Mesenchymal stem cell (in vitro differentiated cells and primary cell): Measurements from ENCODE around the gene NUTM2B.
"Not testable (repeated sequence)": the region's sequence is repeated elsewhere in the genome, so short reads cannot be mapped to it uniquely, and the experiment has no call there.

ENCODE experiments used
- DNase-seq: peaks from one replicate; pipeline ENCODE4 v3.0.0-alpha.2; 2013
- H2AFZ ChIP-seq: one replicate; pipeline ENCODE4 v1.6.1; 2013; ENCODE audit warnings: low read depth, mild to moderate bottlenecking, control low read depth, inconsistent platforms, low read length, moderate library complexity
- H2AK5ac ChIP-seq: 2 replicates; pipeline ENCODE4 v1.6.1; 2013; ENCODE audit warnings: low read length, moderate library complexity, mild to moderate bottlenecking, inconsistent platforms; ENCODE audit not compliant: severe bottlenecking
- H2BK120ac ChIP-seq: one replicate; pipeline ENCODE4 v1.6.1; 2013; ENCODE audit warnings: low read depth, mild to moderate bottlenecking, inconsistent platforms, low read length, moderate library complexity
- H2BK12ac ChIP-seq, 2 experiments: one replicate each; pipeline ENCODE4 v1.6.1; 2013; ENCODE audit warnings: inconsistent platforms in 2 of 2, low read length in 2 of 2, mild to moderate bottlenecking in 2 of 2, moderate library complexity in 2 of 2, control low read depth in 1 of 2
- H2BK15ac ChIP-seq: one replicate; pipeline ENCODE4 v1.6.1; 2013; ENCODE audit warnings: mild to moderate bottlenecking, low read depth, inconsistent platforms; ENCODE audit not compliant: poor library complexity, severe bottlenecking
- H2BK5ac ChIP-seq: 2 replicates; pipeline ENCODE4 v1.6.1; 2013; ENCODE audit warnings: low read depth, mild to moderate bottlenecking, low read length, control low read depth, inconsistent platforms; ENCODE audit not compliant: poor library complexity, severe bottlenecking
- H3K14ac ChIP-seq, 2 experiments: one replicate each; pipeline ENCODE4 v1.6.1; 2013; ENCODE audit warnings: inconsistent platforms in 2 of 2, low read length in 2 of 2, control low read depth in 1 of 2, mild to moderate bottlenecking in 1 of 2, moderate library complexity in 1 of 2
- H3K18ac ChIP-seq, 2 experiments: one replicate each; pipeline ENCODE4 v1.6.1; 2013; ENCODE audit warnings: inconsistent platforms in 2 of 2, low read length in 2 of 2, control low read depth in 1 of 2, low read depth in 1 of 2, mild to moderate bottlenecking in 1 of 2
- H3K23ac ChIP-seq, 2 experiments: one replicate each; pipeline ENCODE4 v1.6.1; 2013; ENCODE audit warnings: inconsistent platforms in 2 of 2, low read length in 2 of 2, mild to moderate bottlenecking in 2 of 2, moderate library complexity in 2 of 2, control low read depth in 1 of 2
- H3K27ac ChIP-seq: 2 replicates; pipeline ENCODE4 v1.5.1; 2013; ENCODE audit warnings: mild to moderate bottlenecking, moderate library complexity, low read length, control low read depth, inconsistent platforms; ENCODE audit not compliant: poor library complexity, severe bottlenecking
- H3K27me3 ChIP-seq, 2 experiments: 2 replicates each; pipeline versions ENCODE4 v1.6.1 to v1.7.0; 2013; ENCODE audit warnings: low read length in 2 of 2, mild to moderate bottlenecking in 2 of 2, moderate library complexity in 2 of 2, control low read depth in 1 of 2, inconsistent platforms in 1 of 2; ENCODE audit not compliant: control insufficient read depth in 1 of 2, insufficient read depth in 1 of 2
- H3K36me3 ChIP-seq, 2 experiments: 2 replicates each; pipeline versions ENCODE4 v1.6.1 to v1.7.0; 2013; ENCODE audit warnings: low read length in 2 of 2, control low read depth in 1 of 2, inconsistent platforms in 1 of 2, low read depth in 1 of 2, mild to moderate bottlenecking in 1 of 2; ENCODE audit not compliant: insufficient read depth in 2 of 2, control insufficient read depth in 1 of 2
- H3K4ac ChIP-seq, 2 experiments: one replicate each; pipeline ENCODE4 v1.6.1; 2013; ENCODE audit warnings: inconsistent platforms in 2 of 2, low read length in 2 of 2, mild to moderate bottlenecking in 2 of 2, moderate library complexity in 2 of 2, control low read depth in 1 of 2, low read depth in 1 of 2
- H3K4me1 ChIP-seq: 2 replicates; pipeline ENCODE4 v1.6.1; 2013; ENCODE audit warnings: low read depth, low read length, control low read depth; ENCODE audit not compliant: control insufficient read depth, insufficient read depth
- H3K4me2 ChIP-seq: 2 replicates; pipeline ENCODE4 v1.6.1; 2013; ENCODE audit warnings: low read length, mild to moderate bottlenecking, inconsistent platforms; ENCODE audit not compliant: poor library complexity, severe bottlenecking
- H3K4me3 ChIP-seq, 2 experiments: 2 replicates each; pipeline versions ENCODE4 v1.5.1 to v1.7.0; 2013; ENCODE audit warnings: low read length in 2 of 2, mild to moderate bottlenecking in 2 of 2, control low read depth in 1 of 2, low read depth in 1 of 2; ENCODE audit not compliant: insufficient read depth in 1 of 2
- H3K79me1 ChIP-seq: replicated peaks from 2 replicates; pipeline ENCODE4 v1.6.1; 2013; ENCODE audit warnings: mild to moderate bottlenecking, control low read depth, low read length, inconsistent platforms; ENCODE audit not compliant: poor library complexity, severe bottlenecking
- H3K9ac ChIP-seq: 2 replicates; pipeline ENCODE4 v1.7.0; 2013; ENCODE audit warnings: mild to moderate bottlenecking, low read length, moderate library complexity
- H3K9me3 ChIP-seq: 2 replicates; pipeline ENCODE4 v1.7.0; 2013; ENCODE audit warnings: mild to moderate bottlenecking, low read length; ENCODE audit not compliant: control insufficient read depth
- H4K8ac ChIP-seq: one replicate; pipeline ENCODE4 v1.6.1; 2013; ENCODE audit warnings: inconsistent platforms, mild to moderate bottlenecking, low read length, moderate library complexity
- H4K91ac ChIP-seq: one replicate; pipeline ENCODE4 v1.6.1; 2013; ENCODE audit warnings: mild to moderate bottlenecking, low read length, inconsistent platforms
- WGBS: methylation state at CpG from one replicate; pipeline ENCODE4 v1.1.7; 2013; ENCODE audit warnings: mixed read lengths; 5-methylcytosine and 5-hydroxymethylcytosine counted together

The NUTM2B gene

GRCh38 chr10:79686595-79686994 lies 16.4 kb upstream of the NUTM2B start:
- not testable (repeated sequence) for H3K23ac ChIP-seq, H3K4me3 ChIP-seq, H2BK120ac ChIP-seq, H3K4ac ChIP-seq, H3K27ac ChIP-seq, H3K14ac ChIP-seq, H3K4me1 ChIP-seq, H3K79me1 ChIP-seq, H2BK15ac ChIP-seq, H3K9ac ChIP-seq, H2BK12ac ChIP-seq, H2AFZ ChIP-seq, H3K27me3 ChIP-seq, H2AK5ac ChIP-seq, H4K91ac ChIP-seq, H2BK5ac ChIP-seq, H3K18ac ChIP-seq, DNase-seq, H4K8ac ChIP-seq, H3K4me2 ChIP-seq, H3K9me3 ChIP-seq
- WGBS, result 90% methylated on average over 4 of the region's 4 CpGs
- peaks cover 0 to 27% of the 10 kb centered on the region in 2 experiments for H3K36me3 ChIP-seq

DNA sequence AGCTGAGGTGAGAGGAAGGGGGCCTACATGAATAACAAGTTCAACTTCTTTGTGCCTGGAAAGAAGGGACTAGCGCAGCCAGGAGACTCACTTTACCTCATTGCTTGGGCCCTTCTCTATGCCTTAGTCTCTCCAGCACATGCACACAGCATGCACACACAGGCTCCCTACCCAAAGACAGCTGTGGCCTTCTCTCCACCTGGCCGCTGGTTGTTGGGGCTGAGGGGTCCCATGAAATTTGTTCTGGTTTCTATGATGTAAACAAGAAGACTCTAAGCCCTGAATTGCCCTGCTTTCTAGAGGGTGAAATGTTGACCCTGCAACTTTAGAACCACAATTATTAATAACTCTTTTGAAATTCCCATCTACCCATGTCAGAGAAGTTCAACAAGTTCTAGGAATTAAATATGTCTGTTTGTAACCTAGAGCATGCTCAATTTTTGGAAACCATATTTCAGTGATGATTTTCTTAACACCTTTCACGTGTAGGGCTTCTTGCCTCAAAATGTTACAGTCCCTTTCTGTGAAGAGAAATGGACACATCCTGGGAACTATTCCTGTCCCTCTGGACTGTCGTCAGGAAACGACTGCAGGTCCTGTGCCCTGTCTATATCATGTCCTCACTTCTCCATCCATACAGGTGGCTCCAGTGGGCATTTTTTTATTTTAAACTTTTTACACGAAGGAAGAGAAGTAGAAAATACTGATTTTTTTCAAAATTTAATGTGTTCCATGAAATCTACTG lies 15.4 kb upstream of the NUTM2B start:
- not testable (repeated sequence) for H3K9me3 ChIP-seq, H3K23ac ChIP-seq, H3K18ac ChIP-seq, H2BK120ac ChIP-seq, H2BK5ac ChIP-seq, H3K4me1 ChIP-seq, H2BK15ac ChIP-seq, H2AFZ ChIP-seq, H3K4me2 ChIP-seq, H3K14ac ChIP-seq, H3K4ac ChIP-seq, DNase-seq, H2BK12ac ChIP-seq, H4K8ac ChIP-seq, H3K27ac ChIP-seq, H4K91ac ChIP-seq, H3K4me3 ChIP-seq, H2AK5ac ChIP-seq, H3K9ac ChIP-seq, H3K79me1 ChIP-seq, H3K27me3 ChIP-seq
- peaks cover 0 to 27% of the 10 kb centered on the region in 2 experiments for H3K36me3 ChIP-seq
- WGBS, result 86% methylated on average over 3 of the region's 6 CpGs

DNA sequence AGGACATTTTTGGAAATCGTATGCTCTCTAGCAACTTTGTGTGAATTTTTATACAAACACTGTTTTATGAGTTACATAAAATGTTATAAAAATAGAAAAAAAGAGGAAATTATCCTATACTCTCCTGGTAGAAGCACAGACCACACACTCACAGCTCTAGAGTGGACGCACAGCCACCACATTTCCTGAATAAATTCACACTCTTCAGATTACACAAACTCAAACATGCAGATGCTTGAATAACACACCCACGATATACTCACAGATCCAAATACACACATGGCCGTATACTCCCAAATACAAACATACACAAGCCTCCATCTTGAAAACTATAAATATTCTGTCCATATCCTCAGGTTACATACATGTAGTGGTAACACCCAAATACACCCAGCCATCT lies 14.2 kb upstream of the NUTM2B start:
- H3K14ac ChIP-seq, H3K4ac ChIP-seq, H2BK120ac ChIP-seq, H2BK12ac ChIP-seq, H2AFZ ChIP-seq, H3K4me2 ChIP-seq, H2BK5ac ChIP-seq, H3K4me3 ChIP-seq, H3K27ac ChIP-seq, H3K23ac ChIP-seq, DNase-seq, H3K4me1 ChIP-seq, H3K18ac ChIP-seq, H3K27me3 ChIP-seq, H4K8ac ChIP-seq, H2AK5ac ChIP-seq, H4K91ac ChIP-seq, H3K79me1 ChIP-seq, H2BK15ac ChIP-seq, H3K9ac ChIP-seq, H3K9me3 ChIP-seq: not testable (repeated sequence)
- 94% methylated on average over 3 of the region's 4 CpGs for WGBS
- H3K36me3 ChIP-seq, result peaks cover 0 to 17% of the 10 kb centered on the region in 2 experiments

- H4K8ac ChIP-seq, H3K4me3 ChIP-seq, H2BK120ac ChIP-seq, H2BK5ac ChIP-seq, H2AK5ac ChIP-seq, H3K79me1 ChIP-seq, H4K91ac ChIP-seq, H3K27me3 ChIP-seq, H3K4me1 ChIP-seq, H3K23ac ChIP-seq, DNase-seq, H3K9ac ChIP-seq, H2BK12ac ChIP-seq, H3K4me2 ChIP-seq, H3K14ac ChIP-seq, H3K4ac ChIP-seq, H3K27ac ChIP-seq, H2AFZ ChIP-seq, H2BK15ac ChIP-seq, H3K18ac ChIP-seq, H3K36me3 ChIP-seq, H3K9me3 ChIP-seq: not testable (repeated sequence)
- WGBS, result no CpG with 5 or more reads among the region's 6 CpGs
These were observed 6.4 kb upstream of the NUTM2B start for GRCh38 chr10:79696596-79696995.
